HEK293 (cell line): ENCODE results near the gene PPIL6.

Experiments used
- GLI4 ChIP-seq: fragments of 450-650 bp; formaldehyde crosslinking; IDR thresholded peaks from 2 replicates; pipeline ENCODE4 v1.5.1; 2016; ENCODE audit warnings: missing biosample characterization, missing genetic modification characterization
- HIC1 ChIP-seq: fragments of 450-650 bp; formaldehyde crosslinking; IDR thresholded peaks from 2 replicates; pipeline ENCODE4 v1.5.1; 2016; ENCODE audit warnings: missing biosample characterization, missing genetic modification characterization
- IKZF3 ChIP-seq: fragments of 450-650 bp; IDR thresholded peaks from 2 replicates; pipeline ENCODE4 v1.5.0; 2018; ENCODE audit warnings: missing biosample characterization, mild to moderate bottlenecking, missing genetic modification characterization, moderate library complexity
- KLF1 ChIP-seq: fragments of 450-650 bp; formaldehyde crosslinking; IDR thresholded peaks from 2 replicates; pipeline ENCODE4 v1.5.1; 2016; ENCODE audit warnings: missing biosample characterization, missing genetic modification characterization
- KLF16 ChIP-seq: fragments of 450-650 bp; formaldehyde crosslinking; IDR thresholded peaks from 2 replicates; pipeline ENCODE4 v1.5.1; 2017; ENCODE audit warnings: missing biosample characterization, missing genetic modification characterization
- SP2 ChIP-seq: fragments of 450-650 bp; formaldehyde crosslinking; IDR thresholded peaks from 2 replicates; pipeline ENCODE4 v1.5.1; 2016; ENCODE audit warnings: missing biosample characterization, missing genetic modification characterization
- SP3 ChIP-seq: fragments of 450-650 bp; formaldehyde crosslinking; IDR thresholded peaks from 2 replicates; pipeline ENCODE4 v1.5.1; 2016; ENCODE audit warnings: missing biosample characterization, missing genetic modification characterization
- TRIM28 ChIP-seq: IDR thresholded peaks from 2 replicates; pipeline ENCODE4 v1.6.1; 2011; ENCODE audit warnings: low read length, control low read depth, borderline replicate concordance
- TSHZ1 ChIP-seq: fragments of 450-650 bp; formaldehyde crosslinking; IDR thresholded peaks from 2 replicates; pipeline ENCODE4 v1.5.1; 2016; ENCODE audit warnings: missing biosample characterization, missing genetic modification characterization, borderline replicate concordance
- ZBTB44 ChIP-seq: fragments of 450-650 bp; IDR thresholded peaks from 2 replicates; pipeline ENCODE4 v1.5.1; 2018; ENCODE audit warnings: missing biosample characterization, mild to moderate bottlenecking, missing genetic modification characterization
- ZBTB48 ChIP-seq: fragments of 450-650 bp; formaldehyde crosslinking; IDR thresholded peaks from 2 replicates; pipeline ENCODE4 v1.5.1; 2016; ENCODE audit warnings: missing biosample characterization, missing genetic modification characterization
- ZBTB8A ChIP-seq: fragments of 450-650 bp; formaldehyde crosslinking; IDR thresholded peaks from 2 replicates; pipeline ENCODE4 v1.5.1; 2016; ENCODE audit warnings: missing biosample characterization, missing genetic modification characterization
- ZFP3 ChIP-seq: fragments of 450-650 bp; formaldehyde crosslinking; IDR thresholded peaks from 2 replicates; pipeline ENCODE4 v1.5.1; 2016; ENCODE audit warnings: low read depth, missing biosample characterization, missing genetic modification characterization
- ZFP37 ChIP-seq: fragments of 450-650 bp; formaldehyde crosslinking; IDR thresholded peaks from 2 replicates; pipeline ENCODE4 v1.5.1; 2016; ENCODE audit warnings: missing biosample characterization, missing genetic modification characterization
- ZFP69B ChIP-seq: fragments of 450-650 bp; formaldehyde crosslinking; IDR thresholded peaks from 2 replicates; pipeline ENCODE4 v1.5.1; 2016; ENCODE audit warnings: missing biosample characterization, missing genetic modification characterization
- ZNF133 ChIP-seq: fragments of 450-650 bp; formaldehyde crosslinking; IDR thresholded peaks from 2 replicates; pipeline ENCODE4 v1.5.1; 2016; ENCODE audit warnings: missing biosample characterization, missing genetic modification characterization
- ZNF148 ChIP-seq: fragments of 450-650 bp; formaldehyde crosslinking; IDR thresholded peaks from 2 replicates; pipeline ENCODE4 v1.5.0; 2017; ENCODE audit warnings: missing biosample characterization, missing genetic modification characterization, borderline replicate concordance
- ZNF248 ChIP-seq: fragments of 450-650 bp; formaldehyde crosslinking; IDR thresholded peaks from 2 replicates; pipeline ENCODE4 v1.5.1; 2017; ENCODE audit warnings: missing biosample characterization, missing genetic modification characterization
- ZNF341 ChIP-seq: fragments of 450-650 bp; formaldehyde crosslinking; IDR thresholded peaks from 2 replicates; pipeline ENCODE4; 2016; ENCODE audit warnings: low read depth, missing biosample characterization, missing genetic modification characterization
- ZNF391 ChIP-seq: fragments of 450-650 bp; formaldehyde crosslinking; IDR thresholded peaks from 2 replicates; pipeline ENCODE4 v1.5.1; 2016; ENCODE audit warnings: low read depth, missing biosample characterization, missing genetic modification characterization, borderline replicate concordance
- ZNF394 ChIP-seq: fragments of 450-650 bp; formaldehyde crosslinking; IDR thresholded peaks from 2 replicates; pipeline ENCODE4 v1.5.1; 2016; ENCODE audit warnings: missing biosample characterization, missing genetic modification characterization, mild to moderate bottlenecking, moderate library complexity, borderline replicate concordance
- ZNF404 ChIP-seq: fragments of 450-650 bp; formaldehyde crosslinking; IDR thresholded peaks from 2 replicates; pipeline ENCODE4 v1.5.1; 2017; ENCODE audit warnings: missing biosample characterization, missing genetic modification characterization
- ZNF433 ChIP-seq: fragments of 450-650 bp; formaldehyde crosslinking; IDR thresholded peaks from 2 replicates; pipeline ENCODE4 v1.5.1; 2016; ENCODE audit warnings: missing biosample characterization, missing genetic modification characterization, low read depth
- ZNF580 ChIP-seq: fragments of 450-650 bp; formaldehyde crosslinking; IDR thresholded peaks from 2 replicates; pipeline ENCODE4 v1.5.1; 2016; ENCODE audit warnings: missing biosample characterization, missing genetic modification characterization
- ZNF585B ChIP-seq: fragments of 450-650 bp; formaldehyde crosslinking; IDR thresholded peaks from 2 replicates; pipeline ENCODE4 v1.5.1; 2016; ENCODE audit warnings: missing biosample characterization, missing genetic modification characterization
- ZNF624 ChIP-seq: fragments of 450-650 bp; formaldehyde crosslinking; IDR thresholded peaks from 2 replicates; pipeline ENCODE4 v1.5.1; 2017; ENCODE audit warnings: missing biosample characterization, missing genetic modification characterization
- ZNF701 ChIP-seq: fragments of 450-650 bp; formaldehyde crosslinking; IDR thresholded peaks from 2 replicates; pipeline ENCODE4 v1.5.1; 2016; ENCODE audit warnings: missing biosample characterization, missing genetic modification characterization
- ZNF707 ChIP-seq: fragments of 450-650 bp; formaldehyde crosslinking; IDR thresholded peaks from 2 replicates; pipeline ENCODE4 v1.5.1; 2016; ENCODE audit warnings: missing biosample characterization, missing genetic modification characterization
- ZNF777 ChIP-seq: fragments of 450-650 bp; formaldehyde crosslinking; IDR thresholded peaks from 2 replicates; pipeline ENCODE4 v1.5.1; 2017; ENCODE audit warnings: missing biosample characterization, missing genetic modification characterization, borderline replicate concordance
- ZNF837 ChIP-seq: fragments of 450-650 bp; formaldehyde crosslinking; IDR thresholded peaks from 2 replicates; pipeline ENCODE4 v1.5.1; 2016; ENCODE audit warnings: missing biosample characterization, missing genetic modification characterization
- ZSCAN16 ChIP-seq: fragments of 450-650 bp; formaldehyde crosslinking; IDR thresholded peaks from 2 replicates; pipeline ENCODE4 v1.5.1; 2016; ENCODE audit warnings: missing biosample characterization, missing genetic modification characterization

Gene PPIL6

GRCh38 chr6:109454496-109455436 is 14.3 kb upstream of the PPIL6 start (continued):
- TF ChIP-seq TSHZ1 (tag by site-specific recombination): no peak
- TF ChIP-seq ZNF701 (tag by site-specific recombination): no peak
- TF ChIP-seq ZNF341 (tag by site-specific recombination): peak; percentile 94
- no peak for TF ChIP-seq ZNF777 (tag by site-specific recombination)
- TF ChIP-seq ZNF585B (tag by site-specific recombination): no peak
- TF ChIP-seq KLF1: no peak
- no peak for TF ChIP-seq TRIM28
- 0 out of 2 replicates have a peak, but pooled peaks have one; percentile 46 for TF ChIP-seq ZBTB48 (tag by site-specific recombination)
- no peak for TF ChIP-seq ZNF433 (tag by site-specific recombination)
- no peak for TF ChIP-seq ZNF624 (tag by site-specific recombination)
- TF ChIP-seq ZNF404 (tag by site-specific recombination): no peak
- no peak for TF ChIP-seq GLI4 (tag by site-specific recombination)
- no peak for TF ChIP-seq ZNF394 (tag by site-specific recombination)
- no peak for TF ChIP-seq ZNF148 (tag by site-specific recombination)
- TF ChIP-seq ZFP3 (tag by site-specific recombination): no peak
- TF ChIP-seq ZNF133 (tag by site-specific recombination): no peak
- no peak for TF ChIP-seq ZSCAN16 (tag by site-specific recombination)
- no peak for TF ChIP-seq ZNF580 (tag by site-specific recombination)
- TF ChIP-seq ZNF837 (tag by site-specific recombination): no peak
- peak; percentile 6 for TF ChIP-seq ZBTB8A (tag by site-specific recombination)
- peak; percentile 27 for TF ChIP-seq SP2 (tag by site-specific recombination)
- no peak for TF ChIP-seq ZFP37 (tag by site-specific recombination)
- no peak for TF ChIP-seq KLF16
- no peak for TF ChIP-seq SP3 (tag by site-specific recombination)
- no peak for TF ChIP-seq ZBTB44 (tag by site-specific recombination)
- no peak for TF ChIP-seq ZNF248
- TF ChIP-seq HIC1 (tag by site-specific recombination): peak; percentile 59
- no peak for TF ChIP-seq ZNF707 (tag by site-specific recombination)
- no peak for TF ChIP-seq ZFP69B (tag by site-specific recombination)
- TF ChIP-seq IKZF3 (tag by site-specific recombination): no peak
- no peak for TF ChIP-seq ZNF391 (tag by site-specific recombination)
